Frontal cortex (tissue), 4 donors: ENCODE results near the gene TTLL10. TPM values are rescaled to one million over a fixed set of nuclear protein-coding genes. Genes with fewer than 3 reads are reported as not detected.

Source experiments
- DNase-seq, 2 donors: peaks; one replicate each; pipeline ENCODE4 v3.0.0; 2012; ENCODE audit warnings: low spot score in 2 of 2
- FAIRE-seq: peaks from 2 replicates; lab custom pipeline; 2012; peaks lifted over from hg19 to GRCh38; lab: Jason Lieb, UNC
- total RNA-seq: library from RNA; depleted of rRNA; stranded (reverse); fragments of >200 nt; gene quantifications from one replicate; pipeline ENCODE4 v1.2.3, GENCODE V29; 2014
- donor health status: control.
- donor health status: control.
- donor health status: control.

Gene TTLL10, protein sequence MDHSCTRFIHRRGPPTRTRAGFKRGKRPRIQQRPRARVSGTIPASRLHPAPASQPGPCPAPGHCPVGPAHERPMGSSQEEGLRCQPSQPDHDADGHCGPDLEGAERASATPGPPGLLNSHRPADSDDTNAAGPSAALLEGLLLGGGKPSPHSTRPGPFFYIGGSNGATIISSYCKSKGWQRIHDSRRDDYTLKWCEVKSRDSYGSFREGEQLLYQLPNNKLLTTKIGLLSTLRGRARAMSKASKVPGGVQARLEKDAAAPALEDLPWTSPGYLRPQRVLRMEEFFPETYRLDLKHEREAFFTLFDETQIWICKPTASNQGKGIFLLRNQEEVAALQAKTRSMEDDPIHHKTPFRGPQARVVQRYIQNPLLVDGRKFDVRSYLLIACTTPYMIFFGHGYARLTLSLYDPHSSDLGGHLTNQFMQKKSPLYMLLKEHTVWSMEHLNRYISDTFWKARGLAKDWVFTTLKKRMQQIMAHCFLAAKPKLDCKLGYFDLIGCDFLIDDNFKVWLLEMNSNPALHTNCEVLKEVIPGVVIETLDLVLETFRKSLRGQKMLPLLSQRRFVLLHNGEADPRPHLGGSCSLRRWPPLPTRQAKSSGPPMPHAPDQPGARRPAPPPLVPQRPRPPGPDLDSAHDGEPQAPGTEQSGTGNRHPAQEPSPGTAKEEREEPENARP
- total RNA-seq = not detected

- FAIRE-seq (no peak), DNase-seq (no peak)
Measured at GRCh38 chr1:1173793-1174415, at the start of gene TTLL10. TTLL10 (plus strand) TSS chr1:1173880; CDS start chr1:1179216, 5,336 bp downstream.

DNA sequence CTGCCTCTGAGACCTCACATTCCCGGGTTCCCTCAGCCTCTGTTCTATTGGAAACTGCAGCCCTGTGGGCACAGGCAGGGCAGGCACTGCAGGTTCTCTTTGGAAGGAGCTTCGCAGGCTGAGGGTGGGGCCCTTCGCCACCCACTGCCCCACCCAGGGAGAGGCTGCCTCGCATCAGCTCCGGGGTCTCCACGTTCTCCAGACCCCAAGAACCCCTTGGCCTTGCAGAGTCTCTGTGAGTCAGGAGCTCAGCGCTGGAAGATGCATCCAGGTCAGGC, 49.2 kb upstream of the TTLL10 start:
- DNase-seq (no peak), FAIRE-seq (no peak)

DNA sequence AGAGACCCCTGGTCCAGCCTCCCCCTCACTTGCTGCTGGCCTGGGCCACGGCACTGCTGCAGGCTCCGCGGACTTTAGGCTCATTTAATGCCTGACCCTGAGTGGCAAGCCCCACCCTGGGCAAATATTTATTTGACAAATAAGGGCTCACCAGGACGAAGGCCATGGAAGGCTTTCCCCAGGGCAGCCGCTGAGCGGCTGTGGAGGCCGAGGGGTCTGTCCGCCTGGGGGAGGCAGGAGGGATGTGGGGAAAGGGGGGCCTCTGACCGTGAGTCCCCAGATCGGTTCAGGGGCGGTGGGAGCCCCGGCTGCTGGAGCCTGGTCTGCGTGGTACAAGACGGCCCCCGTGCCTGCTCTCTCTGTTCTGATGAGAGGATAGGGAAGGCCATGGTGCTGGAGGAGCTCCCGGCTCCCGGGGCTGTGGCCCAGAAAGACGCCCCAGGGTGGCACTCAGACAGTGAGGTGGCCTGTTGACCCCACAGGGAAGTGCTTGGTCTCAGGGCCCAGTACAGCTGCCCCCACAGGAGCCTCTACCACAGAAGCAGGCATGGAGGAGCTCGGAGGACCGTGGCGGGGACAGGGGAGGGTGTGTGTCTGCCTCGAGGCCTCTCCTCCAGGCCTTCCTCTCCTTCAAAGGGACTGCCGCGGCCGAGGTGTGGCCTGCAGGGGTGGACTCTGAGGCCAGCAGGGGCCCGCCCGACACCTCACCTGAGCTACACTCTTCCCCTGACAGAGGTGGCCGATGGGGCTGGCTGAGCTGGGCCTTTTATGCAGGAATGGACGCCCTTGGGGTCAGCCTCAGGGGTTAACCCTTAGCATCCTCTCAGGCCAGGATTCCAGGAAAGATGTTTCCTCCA, 48.7 kb upstream of the TTLL10 start:
- DNase-seq (no peak), FAIRE-seq (no peak)

DNA sequence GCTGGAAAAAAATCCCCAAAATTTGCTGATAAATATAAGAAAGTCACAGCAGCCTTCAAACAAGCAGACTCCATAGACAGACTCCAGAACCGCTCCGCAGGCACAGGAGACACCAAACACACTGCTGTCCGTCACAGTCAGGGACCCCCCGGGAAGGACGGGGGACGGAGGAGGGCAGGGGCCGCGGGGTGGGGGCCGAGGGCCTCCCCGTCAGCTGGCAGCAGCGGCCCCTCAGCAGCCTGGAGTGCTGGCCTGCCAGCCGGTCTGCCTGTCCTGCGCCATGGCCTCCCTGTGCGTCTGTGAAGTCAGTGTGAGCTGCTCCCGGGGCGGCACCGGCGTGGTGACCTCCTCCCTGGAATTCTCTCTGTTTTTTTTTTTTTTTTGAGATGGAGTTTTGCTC, 47.7 kb upstream of the TTLL10 start:
- no peak for FAIRE-seq
- DNase-seq = no peak

DNA sequence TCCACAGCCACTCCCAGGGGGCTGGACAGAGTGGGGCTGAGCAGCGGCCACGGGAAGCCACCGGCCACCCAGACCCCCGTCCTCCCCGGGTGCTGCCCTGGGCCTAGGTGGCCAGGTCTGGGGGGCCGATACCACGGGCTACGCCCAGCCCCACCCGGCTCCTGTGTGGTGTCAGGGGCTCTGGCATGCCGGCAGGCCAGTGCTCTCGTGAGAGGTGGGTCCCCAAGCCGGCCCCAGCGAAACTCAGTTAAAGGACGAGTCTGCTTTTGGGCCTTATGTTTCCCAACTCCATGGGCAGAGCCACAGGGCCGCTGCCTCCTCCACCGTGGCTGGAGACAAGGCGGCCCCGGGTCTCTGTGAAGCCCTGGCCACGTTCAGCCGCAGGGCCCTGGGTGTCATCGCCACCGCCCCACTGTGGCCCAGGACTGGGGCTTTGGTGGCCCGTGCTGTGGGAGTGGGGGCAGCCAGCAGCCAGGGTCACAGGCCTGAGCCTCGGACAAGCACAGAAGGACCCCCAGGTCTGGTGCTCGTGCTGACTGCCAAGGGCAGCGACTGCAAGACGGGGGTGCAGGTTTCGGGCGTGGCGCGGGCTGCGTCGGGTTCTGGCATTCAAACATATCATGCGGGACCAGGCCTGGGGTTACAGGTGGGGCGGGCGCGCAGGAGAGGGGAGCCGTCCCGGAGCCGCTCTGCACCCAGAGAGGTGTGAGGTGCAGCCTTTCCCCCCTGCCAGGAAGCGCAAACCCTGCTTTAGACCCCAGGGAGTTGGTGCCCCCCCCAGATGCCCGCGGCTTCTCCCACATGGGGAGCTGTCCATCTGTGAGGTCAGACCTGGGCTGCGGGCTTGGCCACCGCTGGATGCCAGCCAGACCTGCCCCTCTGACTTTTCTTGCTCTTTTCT, 45.9 kb upstream of the TTLL10 start:
- FAIRE-seq = no peak
- no peak for DNase-seq

GRCh38 chr1:1128454-1129139, 45.1 kb upstream of the TTLL10 start:
- FAIRE-seq (no peak), DNase-seq (no peak)

DNA sequence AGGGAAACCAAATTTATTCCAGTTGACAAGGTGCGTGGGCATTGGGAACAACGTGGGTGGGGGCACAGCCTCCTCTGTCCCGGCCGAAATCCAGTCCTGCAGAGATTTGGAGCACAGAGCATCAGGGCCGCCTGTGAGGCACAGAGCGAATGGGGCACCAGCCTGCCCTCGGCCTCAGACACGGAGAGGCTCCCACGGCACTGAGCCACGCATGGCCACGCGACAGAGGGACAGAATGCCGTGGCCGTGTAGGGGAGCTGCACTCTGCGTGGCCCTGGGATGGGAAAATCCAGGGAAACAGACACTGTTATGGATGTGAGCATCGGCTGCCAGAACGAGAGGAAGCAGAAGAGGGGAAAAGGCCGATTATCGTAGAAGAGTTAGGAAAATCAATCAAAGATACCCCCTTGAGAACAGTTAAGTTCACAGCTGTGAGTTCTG, 44.3 kb upstream of the TTLL10 start:
- DNase-seq (no peak), FAIRE-seq (no peak)

DNA sequence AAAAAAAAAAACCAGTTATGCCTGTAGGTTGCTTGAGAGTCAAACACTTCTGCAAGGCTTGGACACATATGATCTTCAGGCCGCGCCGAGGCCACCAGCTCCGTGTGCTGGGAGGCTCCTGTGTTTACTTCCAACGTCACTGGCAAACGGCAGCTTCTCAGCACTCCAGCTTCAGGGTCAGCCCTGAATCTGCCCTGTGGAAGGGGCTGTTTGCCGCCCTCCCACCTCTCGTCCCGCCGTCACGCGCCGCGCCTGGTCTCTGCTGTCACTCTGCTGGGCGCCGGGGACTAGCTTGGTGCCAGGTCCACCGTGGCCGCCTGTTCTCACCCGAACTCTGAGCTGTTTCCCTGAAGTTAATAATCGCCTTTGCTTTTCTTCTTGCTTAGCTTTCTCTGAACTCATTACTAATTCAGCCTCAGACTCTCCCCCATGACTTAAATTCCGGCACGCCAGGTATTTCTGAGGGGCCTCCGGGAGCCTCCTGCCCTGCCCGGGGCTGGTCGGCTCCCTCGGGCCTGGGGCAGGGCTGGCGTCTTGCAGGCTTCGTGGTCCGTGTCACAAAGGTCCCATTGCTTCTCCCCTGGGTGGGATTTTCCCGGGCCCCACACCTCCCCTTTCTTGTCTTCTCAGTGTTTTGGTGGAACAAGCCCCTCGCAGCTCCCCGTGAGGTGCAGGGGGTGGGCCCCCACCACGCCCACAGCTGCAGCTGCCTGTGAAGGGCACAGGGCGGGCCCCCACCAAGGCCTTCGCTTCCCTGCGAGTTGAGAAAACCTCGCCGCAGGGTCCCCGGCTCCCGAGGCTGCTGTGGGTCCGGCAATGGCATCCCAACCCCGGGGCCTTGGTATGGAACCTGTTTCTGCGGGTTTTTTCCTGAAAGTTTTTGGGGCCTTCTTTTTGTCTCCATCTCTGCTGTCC, 43.2 kb upstream of the TTLL10 start:
- DNase-seq (no peak), FAIRE-seq (no peak)

GRCh38 chr1:1132042-1132950, 41.4 kb upstream of the TTLL10 start:
- FAIRE-seq = no peak
- DNase-seq = no peak

GRCh38 chr1:1132956-1133750, 40.5 kb upstream of the TTLL10 start:
- FAIRE-seq (no peak), DNase-seq (no peak)

- DNase-seq (no peak), FAIRE-seq (no peak)
Measured at GRCh38 chr1:1134300-1134970, 39.2 kb upstream of the TTLL10 start.

DNA sequence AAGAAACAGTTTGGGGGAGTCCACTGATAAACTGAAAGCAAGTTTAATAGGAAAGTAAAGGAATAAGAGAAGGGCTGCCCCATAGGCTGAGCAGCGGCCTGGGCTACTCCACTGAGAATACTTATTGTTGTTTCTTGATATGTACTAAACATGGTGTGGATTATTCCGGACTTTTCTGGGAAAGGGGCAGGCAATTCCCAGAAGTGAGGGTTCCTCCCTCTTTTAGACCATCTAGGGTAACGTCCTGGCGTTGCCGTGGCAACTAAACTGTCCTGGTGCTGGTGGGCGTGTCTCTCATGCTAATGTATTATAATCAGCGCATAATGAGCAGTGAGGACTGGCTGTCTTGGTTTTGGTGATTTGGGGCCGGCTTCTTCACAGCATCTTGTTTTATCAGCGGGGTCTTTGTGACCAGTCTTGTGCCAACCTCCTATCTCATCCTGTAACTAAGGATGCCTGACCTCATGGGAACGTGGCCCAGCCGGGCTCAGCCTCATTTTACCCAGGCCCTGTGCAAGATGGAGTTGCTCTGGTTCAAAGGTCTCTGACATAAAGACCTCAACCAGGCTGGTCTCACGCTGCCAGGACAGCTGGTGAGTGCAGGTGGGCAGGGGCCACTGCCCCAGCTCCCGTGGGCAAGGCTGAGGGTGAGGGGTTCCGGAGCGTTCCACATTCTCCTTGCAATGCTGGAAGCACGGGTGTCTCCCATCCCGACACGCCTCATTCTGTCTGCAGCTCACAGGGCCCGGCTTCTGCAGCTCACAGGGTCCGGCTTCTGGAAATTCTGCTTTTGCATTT, 38.1 kb upstream of the TTLL10 start:
- DNase-seq = no peak

DNA sequence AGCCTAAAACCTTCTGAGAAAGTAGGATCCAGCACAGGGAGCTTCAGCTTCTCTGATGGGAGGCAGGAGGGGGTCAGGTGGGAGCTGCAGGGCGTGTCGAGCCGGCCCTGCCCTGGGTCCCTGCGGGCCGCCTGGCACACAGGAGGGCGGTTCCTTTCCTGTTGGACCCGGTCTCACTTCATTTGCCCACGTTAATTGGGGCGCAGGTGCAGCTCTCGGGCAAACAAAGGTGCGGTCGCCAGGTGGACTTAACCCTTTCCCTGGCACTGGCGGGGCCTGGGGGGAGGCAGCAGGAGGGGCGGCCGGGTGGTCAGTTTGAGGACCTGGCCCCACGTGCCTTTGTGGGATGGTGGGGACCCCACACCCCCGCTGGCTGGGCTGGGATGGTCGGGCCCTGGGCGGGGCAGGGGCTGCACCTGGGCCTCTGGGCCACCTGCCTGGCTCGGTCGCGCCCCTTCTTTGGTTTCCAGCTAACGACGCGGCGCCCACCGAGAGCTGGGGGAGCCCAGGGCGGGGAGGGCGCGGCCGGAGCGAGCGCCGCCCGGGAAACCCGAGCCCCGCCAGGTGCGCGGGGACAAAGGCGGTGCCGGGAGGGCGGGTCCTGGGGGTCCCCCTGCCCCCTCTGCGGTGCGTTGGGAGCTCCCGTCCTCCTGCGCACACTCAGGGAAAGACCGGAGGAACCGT, 37.0 kb upstream of the TTLL10 start:
- no peak for FAIRE-seq

More for the DNA sequence above, 38.1 kb upstream of the TTLL10 start:
- no peak for FAIRE-seq

More for the DNA sequence above, 37.0 kb upstream of the TTLL10 start:
- no peak for DNase-seq
